Aorta (tissue), 5 donors: ENCODE data around the gene SH3RF3. TPM values are rescaled to one million over a fixed set of nuclear protein-coding genes. Genes with fewer than 3 reads are reported as not detected.

Experiments
- ATAC-seq: fragments of 200-7000 bp; cut with Tn5 transposase; one replicate; pipeline ENCODE4 v1.9.1; 2022; ENCODE audit warnings: moderate library complexity; ENCODE audit not compliant: low FRiP score
- DNase-seq, 2 donors: peaks; one replicate each; pipeline ENCODE4 v3.0.0-alpha.2; 2020
- H3K27ac ChIP-seq, 2 donors: one replicate each; pipeline ENCODE4 v1.5.1; 2013; ENCODE audit warnings: low read length in 2 of 2, mild to moderate bottlenecking in 2 of 2, moderate library complexity in 2 of 2, control low read depth in 1 of 2, inconsistent platforms in 1 of 2, low read depth in 1 of 2
- H3K27me3 ChIP-seq, 2 donors: one replicate each; pipeline ENCODE4 v1.6.1; 2013; ENCODE audit warnings: control low read depth in 1 of 2, low read length in 1 of 2, mild to moderate bottlenecking in 1 of 2, moderate library complexity in 1 of 2; ENCODE audit not compliant: insufficient read depth in 2 of 2, control insufficient read depth in 1 of 2
- H3K36me3 ChIP-seq, 2 donors: one replicate each; pipeline ENCODE4 v1.6.1; 2013; ENCODE audit warnings: control low read depth in 1 of 2, low read length in 1 of 2, mild to moderate bottlenecking in 1 of 2; ENCODE audit not compliant: insufficient read depth in 2 of 2, control insufficient read depth in 1 of 2
- H3K4me1 ChIP-seq, 2 donors: one replicate each; pipeline ENCODE4 v1.6.1; 2013; ENCODE audit warnings: low read length in 2 of 2, control low read depth in 1 of 2, mild to moderate bottlenecking in 1 of 2, moderate library complexity in 1 of 2; ENCODE audit not compliant: insufficient read depth in 2 of 2, control insufficient read depth in 1 of 2
- H3K4me3 ChIP-seq, 2 donors: one replicate each; pipeline ENCODE4 v1.5.1; 2013; ENCODE audit warnings: low read length in 2 of 2, control low read depth in 1 of 2, mild to moderate bottlenecking in 1 of 2
- H3K9me3 ChIP-seq: one replicate; pipeline ENCODE4 v1.6.1; 2013; ENCODE audit warnings: mild to moderate bottlenecking, low read length; ENCODE audit not compliant: control insufficient read depth
- WGBS, 2 donors: extraction: QIAGEN DNeasy Blood & Tissue Kit; methylation state at CpG; one replicate each; pipeline ENCODE4 v1.1.7; 2013; 5-methylcytosine and 5-hydroxymethylcytosine counted together
- intact Hi-C, 2 donors: fragments of 100-400 bp; cut with DNase I; formaldehyde crosslinking; loops; one replicate each; pipeline versions ENCODE4 v1.14.2 to v1.15.0; 2022
- polyA plus RNA-seq, 2 donors: library from polyadenylated mRNA; stranded (reverse); fragments of 200-250 nt; gene quantifications; one replicate each; pipeline ENCODE4 v1.2.3, GENCODE V29; 2013
- total RNA-seq, 2 donors: library from RNA; stranded (reverse); fragmentation: NEBNext Ultra II Directional; extraction: Animal tissue kit (Norgen Biotek cat#: 25700); gene quantifications; one replicate each; pipeline ENCODE4 v1.2.1, GENCODE V29; 2021
- donor health status: healthy with polysubstance abuse.
- donor health status: Bipolar disorder and iron deficiency.
- donor health status: DM: no; HTN: no; CAD: no.
- donor health status: DM: no; HTN: no; CAD: no.
- donor health status: DM: yes; HTN: yes; CAD: no.

SH3RF3 gene
- total and polyA plus RNA-seq, 4 donors, result 3.1 to 24.4 (median 18.0) TPM

GRCh38 chr2:109466674-109467575 lies 337.9 kb downstream of the SH3RF3 start:
- no peaks in the 10 kb centered on the region for H3K36me3 ChIP-seq
- no peak overlapping the region for H3K4me3 ChIP-seq
- no peaks in the 10 kb centered on the region for H3K27me3 ChIP-seq
- H3K27ac ChIP-seq, result no peak overlapping the region
- no peaks in the 10 kb centered on the region for H3K9me3 ChIP-seq
- DNase-seq (peak in 1 of 2 donors; percentile 74), ATAC-seq (no peak)
- intact Hi-C loops, result no loop called here
- H3K4me1 ChIP-seq, result no peaks in the 10 kb centered on the region
- 60 to 61% methylated on average over 8 of the region's 8 CpGs for whole genome bisulfite sequencing, 2 donors

- intact Hi-C loops, result no loop called here
- Histone ChIP-seq H3K27me3 (no peaks in the 10 kb centered on the region), H3K27ac (no peak overlapping the region), H3K4me3 (no peak overlapping the region), H3K4me1 (no peaks in the 10 kb centered on the region), H3K9me3 (no peaks in the 10 kb centered on the region), H3K36me3 (no peaks in the 10 kb centered on the region)
- ATAC-seq, result no peak
- DNase-seq, result peak in 1 of 2 donors; percentile 60
- 76 to 84% methylated on average over 9 of the region's 9 CpGs for WGBS, 2 donors
Measured at GRCh38 chr2:109467701-109468100, 338.7 kb downstream of the SH3RF3 start.

DNA sequence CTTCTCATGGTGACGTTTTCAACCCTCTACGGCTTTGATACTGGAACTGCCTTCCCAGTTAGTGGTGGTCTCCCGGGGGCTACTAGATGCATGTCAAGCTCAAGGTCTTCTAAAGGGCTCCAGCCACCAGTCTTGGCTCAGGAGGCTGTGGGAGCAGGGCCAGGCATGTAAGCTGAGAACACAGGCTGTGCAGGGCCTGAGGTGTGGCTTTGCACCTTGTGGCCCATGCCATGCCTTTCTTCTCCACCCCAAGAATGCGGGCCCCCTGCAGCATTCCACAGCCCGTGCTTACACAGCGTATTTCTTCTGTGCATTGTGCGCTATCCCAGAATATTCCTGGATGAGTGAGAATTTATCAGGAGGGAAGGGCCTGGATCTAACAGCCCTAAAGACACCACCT lies 339.9 kb downstream of the SH3RF3 start:
- intact Hi-C loops, result no loop called here
- no peak overlapping the region for H3K4me3 ChIP-seq
- H3K36me3 ChIP-seq, result no peaks in the 10 kb centered on the region
- ATAC-seq (no peak), DNase-seq (peak in 1 of 2 donors; percentile 40)
- no peaks in the 10 kb centered on the region for H3K4me1 ChIP-seq
- no peaks in the 10 kb centered on the region for H3K9me3 ChIP-seq
- no peak overlapping the region for H3K27ac ChIP-seq
- H3K27me3 ChIP-seq, result no peaks in the 10 kb centered on the region
- WGBS, 2 donors, result 80 to 83% methylated on average over 7 of the region's 7 CpGs

DNA sequence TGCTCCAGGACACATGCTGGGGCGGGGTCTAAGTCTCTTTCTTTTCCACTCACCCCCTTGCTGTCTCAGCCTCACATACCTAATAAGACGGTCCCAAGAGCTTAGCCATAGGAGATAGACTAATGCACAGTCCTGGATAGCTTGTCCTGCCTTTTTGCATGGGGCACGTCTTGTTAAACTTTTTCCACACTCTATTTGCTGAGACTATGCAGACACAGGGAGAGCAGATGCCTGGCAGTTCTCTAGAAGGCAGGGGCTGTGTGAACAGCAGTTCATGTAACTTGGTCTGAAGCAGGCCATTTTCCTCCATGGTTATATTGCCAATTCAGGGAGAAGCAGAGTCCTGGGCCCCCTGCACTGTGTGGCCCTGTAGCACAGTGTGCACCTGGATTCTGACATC lies 342.7 kb downstream of the SH3RF3 start:
- Histone ChIP-seq H3K36me3 (no peaks in the 10 kb centered on the region), H3K27me3 (no peaks in the 10 kb centered on the region), H3K4me3 (no peak overlapping the region), H3K4me1 (no peaks in the 10 kb centered on the region), H3K27ac (no peak overlapping the region), H3K9me3 (no peaks in the 10 kb centered on the region)
- WGBS, 2 donors, result 91 to 94% methylated on average over 3 of the region's 3 CpGs
- ATAC-seq (no peak), DNase-seq (peak in 1 of 2 donors; percentile 12)
- intact Hi-C loops, result no loop called here

GRCh38 chr2:109472331-109472959 lies 343.4 kb downstream of the SH3RF3 start:
- WGBS, 2 donors, result 39 to 53% methylated on average over 14 of the region's 14 CpGs
- Histone ChIP-seq H3K9me3 (no peaks in the 10 kb centered on the region), H3K4me1 (no peaks in the 10 kb centered on the region), H3K36me3 (no peaks in the 10 kb centered on the region), H3K4me3 (no peak overlapping the region), H3K27ac (no peak overlapping the region), H3K27me3 (no peaks in the 10 kb centered on the region)
- ATAC-seq (no peak), DNase-seq (peak in 1 of 2 donors; percentile 41)
- intact Hi-C loops, result no loop called here

GRCh38 chr2:109472974-109473373 lies 344.0 kb downstream of the SH3RF3 start:
- Histone ChIP-seq H3K4me3 (no peak overlapping the region), H3K27me3 (no peaks in the 10 kb centered on the region), H3K27ac (no peak overlapping the region), H3K9me3 (no peaks in the 10 kb centered on the region), H3K36me3 (no peaks in the 10 kb centered on the region), H3K4me1 (no peaks in the 10 kb centered on the region)
- intact Hi-C loops, result no loop called here
- ATAC-seq (no peak), DNase-seq (peak in 1 of 2 donors; percentile 49)
- WGBS, 2 donors, result 43 to 52% methylated on average over 10 of the region's 10 CpGs

DNA sequence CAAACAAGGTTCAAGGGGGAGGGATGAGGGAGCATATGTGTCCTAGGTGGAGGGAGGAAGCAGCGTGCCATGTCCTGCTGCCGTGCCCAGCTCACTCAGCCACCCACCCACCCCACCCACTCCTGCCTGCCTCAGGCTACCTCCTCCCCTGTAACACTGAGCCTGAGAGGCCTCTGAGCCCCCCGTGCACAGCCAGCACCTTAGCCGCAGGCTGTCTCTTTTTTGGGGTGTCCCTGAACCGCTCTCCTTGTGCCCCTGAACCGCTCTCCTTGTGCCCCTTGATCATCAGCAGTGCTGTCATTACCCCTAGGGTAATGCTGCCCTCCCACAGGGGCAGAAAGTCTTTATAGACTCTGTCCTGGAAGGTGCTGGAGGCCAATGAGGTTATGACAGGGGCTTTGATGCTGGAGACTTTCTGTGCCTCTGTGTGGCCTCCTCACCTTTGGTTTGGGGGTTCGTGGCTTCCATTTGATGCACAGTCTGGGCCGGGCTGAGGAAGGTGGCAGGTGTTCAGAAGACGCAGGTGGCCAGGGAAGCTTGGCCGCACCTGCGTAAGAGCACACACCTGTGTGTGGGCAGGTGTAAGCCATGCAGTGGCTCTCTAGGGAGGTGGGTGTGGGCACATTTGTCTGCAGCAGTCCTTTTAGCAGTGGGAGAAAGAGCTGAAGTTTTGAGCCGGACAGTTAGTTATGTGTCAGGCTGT lies 344.8 kb downstream of the SH3RF3 start:
- no peak overlapping the region for H3K4me3 ChIP-seq
- no peaks in the 10 kb centered on the region for H3K4me1 ChIP-seq
- H3K27me3 ChIP-seq, result no peaks in the 10 kb centered on the region
- ATAC-seq (no peak), DNase-seq (peak in 1 of 2 donors; percentile 44)
- 94 to 95% methylated on average over 12 of the region's 12 CpGs for WGBS, 2 donors
- H3K27ac ChIP-seq, result no peak overlapping the region
- intact Hi-C loops, result no loop called here
- H3K9me3 ChIP-seq, result no peaks in the 10 kb centered on the region
- no peaks in the 10 kb centered on the region for H3K36me3 ChIP-seq

GRCh38 chr2:109474319-109474825 lies 345.4 kb downstream of the SH3RF3 start:
- no peaks in the 10 kb centered on the region for H3K4me1 ChIP-seq
- peak in 1 of 2 donors; percentile 50 for DNase-seq
- 63 to 69% methylated on average over 11 of the region's 11 CpGs for WGBS, 2 donors
- H3K36me3 ChIP-seq, result no peaks in the 10 kb centered on the region
- H3K27me3 ChIP-seq, result no peaks in the 10 kb centered on the region
- no peak for ATAC-seq
- H3K9me3 ChIP-seq, result no peaks in the 10 kb centered on the region
- intact Hi-C loops, result no loop called here
- no peak overlapping the region for H3K4me3 ChIP-seq
- no peak overlapping the region for H3K27ac ChIP-seq
